Hindlimb muscle (tissue), 1 donor: ENCODE data around the gene SLC26A2. TPM values are rescaled to one million over a fixed set of nuclear protein-coding genes. Genes with fewer than 3 reads are reported as not detected.
"Not testable (repeated sequence)": the region's sequence is repeated elsewhere in the genome, so short reads cannot be mapped to it uniquely, and the experiment has no call there.

Source experiments
- DNase-seq: peaks from one replicate; pipeline ENCODE4 v3.0.0-alpha.2; 2013
- polyA plus RNA-seq: library from polyadenylated mRNA; unstranded; fragments of 120-200 nt; gene quantifications from one replicate; pipeline ENCODE4 v1.2.1, GENCODE V29; 2013; ENCODE audit not compliant: insufficient read length

SLC26A2 gene
- polyA plus RNA-seq, 1 donor, result 8.6 TPM

GRCh38 chr5:150006318-150006717 is 45.8 kb downstream of the SLC26A2 start:
- no peak for DNase-seq

- no peak for DNase-seq
Observed at GRCh38 chr5:150007050-150007449, 46.5 kb downstream of the SLC26A2 start.

GRCh38 chr5:150009671-150010387 is 49.3 kb downstream of the SLC26A2 start:
- no peak for DNase-seq

- DNase-seq, result no peak
Observed at GRCh38 chr5:150013931-150014330, 53.4 kb downstream of the SLC26A2 start.

- DNase-seq, result no peak
Observed at GRCh38 chr5:150014456-150014855, 53.9 kb downstream of the SLC26A2 start.

- DNase-seq, result no peak
Observed at GRCh38 chr5:150015415-150015814, 54.9 kb downstream of the SLC26A2 start.

- DNase-seq, result no peak
Observed at GRCh38 chr5:150016537-150016936, 56.0 kb downstream of the SLC26A2 start.

- DNase-seq, result no peak
Observed at GRCh38 chr5:150017226-150018005, 56.9 kb downstream of the SLC26A2 start.

- DNase-seq, result no peak
Observed at GRCh38 chr5:150020249-150020648, 59.7 kb downstream of the SLC26A2 start.

GRCh38 chr5:150021491-150022157 is 61.1 kb downstream of the SLC26A2 start:
- DNase-seq, result no peak

- DNase-seq, result no peak
Observed at GRCh38 chr5:150022158-150022531, 61.6 kb downstream of the SLC26A2 start.

GRCh38 chr5:150022681-150023080 is 62.1 kb downstream of the SLC26A2 start:
- no peak for DNase-seq

GRCh38 chr5:150023136-150023535 is 62.6 kb downstream of the SLC26A2 start:
- no peak for DNase-seq

GRCh38 chr5:150024346-150024984 is 63.9 kb downstream of the SLC26A2 start:
- DNase-seq, result no peak

- no peak for DNase-seq
Observed at GRCh38 chr5:150026682-150027172, 66.2 kb downstream of the SLC26A2 start.

GRCh38 chr5:150028047-150028446 is 67.5 kb downstream of the SLC26A2 start:
- not testable (repeated sequence) for DNase-seq

GRCh38 chr5:150033334-150033733 is 72.8 kb downstream of the SLC26A2 start:
- no peak for DNase-seq

- DNase-seq, result peak; percentile 30
Observed at GRCh38 chr5:150034662-150035061, 74.1 kb downstream of the SLC26A2 start.

- DNase-seq, result no peak
Observed at GRCh38 chr5:150035139-150035895, 74.8 kb downstream of the SLC26A2 start.

- no peak for DNase-seq
Observed at GRCh38 chr5:150036513-150036912, 76.0 kb downstream of the SLC26A2 start.
